Lower leg skin (tissue), 3 donors: ENCODE results near the gene CMSS1.

ENCODE experiments used
- CTCF ChIP-seq, 3 donors: fragments of 450-650 bp; IDR thresholded peaks; one replicate each; pipeline ENCODE4 v1.5.1; 2016; ENCODE audit warnings: antibody characterized with exemption in 3 of 3, mild to moderate bottlenecking in 3 of 3, moderate library complexity in 2 of 3
- POLR2A ChIP-seq, 2 donors: fragments of 450-650 bp; IDR thresholded peaks; one replicate each; pipeline ENCODE4 v1.6.1; 2016 to 2017; ENCODE audit warnings: antibody characterized with exemption in 2 of 2, mild to moderate bottlenecking in 1 of 2, moderate library complexity in 1 of 2

- TF ChIP-seq CTCF (IDR thresholded peaks at IDR 0.05) = no peak
- TF ChIP-seq POLR2A (IDR thresholded peaks at IDR 0.05) = no peak
These were observed 144.3 kb downstream of the CMSS1 start for GRCh38 chr3:99961756-99962515.
